Adrenal gland (tissue), 5 donors: ENCODE data around the gene KIF19.

ENCODE experiments used
- POLR2A ChIP-seq, 2 donors: fragments of 450-650 bp; IDR thresholded peaks; one replicate each; pipeline ENCODE4 v1.6.1; 2017; ENCODE audit warnings: antibody characterized with exemption in 2 of 2, mild to moderate bottlenecking in 2 of 2, moderate library complexity in 1 of 2
- TF ChIP-seq, protein P1 (sequence below), 6 experiments: fragments of 450-650 bp in 4 of 6; fragments of 200-600 bp in 2 of 6; sonication (generic) in 1 of 6; IDR thresholded peaks; 1 replicate in 5 of 6; 2 replicates in 1 of 6; pipeline versions ENCODE4 v1.5.1 to v1.8.0; 2016 to 2021; ENCODE audit warnings: antibody characterized with exemption in 6 of 6, mild to moderate bottlenecking in 2 of 6, moderate library complexity in 1 of 6
- donor health status: DM: no; HTN: no; CAD: no.

DNA sequence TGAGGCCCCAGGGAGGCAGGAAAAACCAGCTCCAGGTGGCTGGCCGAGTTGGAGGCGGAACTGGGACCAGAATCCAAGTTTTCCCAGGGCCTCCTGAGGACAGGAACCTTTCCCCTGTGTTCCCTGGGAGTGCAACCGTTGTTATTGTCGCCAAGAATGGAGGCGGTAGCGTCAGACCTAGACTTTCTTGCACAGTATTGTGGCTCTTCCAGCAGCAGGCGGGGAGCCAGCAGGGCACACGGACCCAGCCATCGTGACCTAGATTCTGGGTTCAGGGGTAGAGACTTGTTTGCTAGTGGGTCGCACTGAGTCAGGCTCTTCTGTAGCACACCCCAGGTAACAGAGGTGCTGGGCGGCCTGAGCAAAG lies 667 bp upstream of the KIF19 start:
- TF ChIP-seq, protein P1, sequence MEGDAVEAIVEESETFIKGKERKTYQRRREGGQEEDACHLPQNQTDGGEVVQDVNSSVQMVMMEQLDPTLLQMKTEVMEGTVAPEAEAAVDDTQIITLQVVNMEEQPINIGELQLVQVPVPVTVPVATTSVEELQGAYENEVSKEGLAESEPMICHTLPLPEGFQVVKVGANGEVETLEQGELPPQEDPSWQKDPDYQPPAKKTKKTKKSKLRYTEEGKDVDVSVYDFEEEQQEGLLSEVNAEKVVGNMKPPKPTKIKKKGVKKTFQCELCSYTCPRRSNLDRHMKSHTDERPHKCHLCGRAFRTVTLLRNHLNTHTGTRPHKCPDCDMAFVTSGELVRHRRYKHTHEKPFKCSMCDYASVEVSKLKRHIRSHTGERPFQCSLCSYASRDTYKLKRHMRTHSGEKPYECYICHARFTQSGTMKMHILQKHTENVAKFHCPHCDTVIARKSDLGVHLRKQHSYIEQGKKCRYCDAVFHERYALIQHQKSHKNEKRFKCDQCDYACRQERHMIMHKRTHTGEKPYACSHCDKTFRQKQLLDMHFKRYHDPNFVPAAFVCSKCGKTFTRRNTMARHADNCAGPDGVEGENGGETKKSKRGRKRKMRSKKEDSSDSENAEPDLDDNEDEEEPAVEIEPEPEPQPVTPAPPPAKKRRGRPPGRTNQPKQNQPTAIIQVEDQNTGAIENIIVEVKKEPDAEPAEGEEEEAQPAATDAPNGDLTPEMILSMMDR (IDR thresholded peaks at IDR 0.05), result no peak
- TF ChIP-seq POLR2A (IDR thresholded peaks at IDR 0.05), result no peak
